HG03469 (cell line): Measurements from ENCODE around the gene ATP5F1D.

Experiments
- ATAC-seq: cut with Tn5 transposase; IDR thresholded peaks from one replicate; pipeline ENCODE4 v1.9.1; 2021; ENCODE audit warnings: mild to moderate bottlenecking, moderate library complexity, moderate number of reproducible peaks; ENCODE audit not compliant: unreplicated experiment

ATP5F1D gene

GRCh38 chr19:1256646-1257474, 15.3 kb downstream of the ATP5F1D start:
- ATAC-seq: no peak

GRCh38 chr19:1257475-1258162, 16.1 kb downstream of the ATP5F1D start:
- ATAC-seq: no peak

- no peak for ATAC-seq
Observed at GRCh38 chr19:1258163-1258492, 16.6 kb downstream of the ATP5F1D start.

GRCh38 chr19:1258707-1259205, 17.2 kb downstream of the ATP5F1D start:
- ATAC-seq: no peak

- ATAC-seq: no peak
Observed at GRCh38 chr19:1259206-1259875, 17.8 kb downstream of the ATP5F1D start.

- ATAC-seq: peak; percentile 0
Observed at GRCh38 chr19:1259876-1260748, 18.6 kb downstream of the ATP5F1D start.

GRCh38 chr19:1260749-1261537, 19.4 kb downstream of the ATP5F1D start:
- ATAC-seq: peak; percentile 34

GRCh38 chr19:1261538-1261797, 19.9 kb downstream of the ATP5F1D start:
- ATAC-seq: no peak

GRCh38 chr19:1261798-1262622, 20.5 kb downstream of the ATP5F1D start:
- ATAC-seq: no peak

GRCh38 chr19:1262623-1263123, 21.1 kb downstream of the ATP5F1D start:
- no peak for ATAC-seq

GRCh38 chr19:1263188-1263587, 21.6 kb downstream of the ATP5F1D start:
- ATAC-seq: no peak

- no peak for ATAC-seq
Observed at GRCh38 chr19:1264801-1265614, 23.5 kb downstream of the ATP5F1D start.

- no peak for ATAC-seq
Observed at GRCh38 chr19:1265615-1266128, 24.1 kb downstream of the ATP5F1D start.

GRCh38 chr19:1266129-1266915, 24.8 kb downstream of the ATP5F1D start:
- no peak for ATAC-seq

GRCh38 chr19:1266916-1267476, 25.4 kb downstream of the ATP5F1D start:
- no peak for ATAC-seq

- no peak for ATAC-seq
Observed at GRCh38 chr19:1267477-1268225, 26.1 kb downstream of the ATP5F1D start.
